A549 treated with Mapracorat at 1 μM for 4 hours (cell line): ENCODE results near the gene MAGEC3. TPM values are rescaled to one million over a fixed set of nuclear protein-coding genes. Genes with fewer than 3 reads are reported as not detected.

ENCODE experiments used
- total RNA-seq: library from RNA; stranded (reverse); fragments of 200-300 nt; extraction: Qiagen RNA extraction; gene quantifications from 5 replicates; pipeline ENCODE4 v1.2.3, GENCODE V29; 2022

Gene MAGEC3, protein sequence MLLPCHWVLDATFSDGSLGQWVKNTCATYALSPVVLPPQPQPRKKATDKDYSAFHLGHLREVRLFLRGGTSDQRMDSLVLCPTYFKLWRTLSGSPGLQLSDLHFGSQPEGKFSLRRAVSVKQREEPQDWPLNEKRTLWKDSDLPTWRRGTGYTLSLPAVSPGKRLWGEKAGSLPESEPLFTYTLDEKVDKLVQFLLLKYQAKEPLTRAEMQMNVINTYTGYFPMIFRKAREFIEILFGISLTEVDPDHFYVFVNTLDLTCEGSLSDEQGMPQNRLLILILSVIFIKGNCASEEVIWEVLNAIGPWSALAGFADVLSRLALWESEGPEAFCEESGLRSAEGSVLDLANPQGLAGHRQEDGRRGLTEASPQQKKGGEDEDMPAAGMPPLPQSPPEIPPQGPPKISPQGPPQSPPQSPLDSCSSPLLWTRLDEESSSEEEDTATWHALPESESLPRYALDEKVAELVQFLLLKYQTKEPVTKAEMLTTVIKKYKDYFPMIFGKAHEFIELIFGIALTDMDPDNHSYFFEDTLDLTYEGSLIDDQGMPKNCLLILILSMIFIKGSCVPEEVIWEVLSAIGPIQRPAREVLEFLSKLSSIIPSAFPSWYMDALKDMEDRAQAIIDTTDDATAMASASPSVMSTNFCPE
- total RNA-seq = not detected in 5 replicates

DNA sequence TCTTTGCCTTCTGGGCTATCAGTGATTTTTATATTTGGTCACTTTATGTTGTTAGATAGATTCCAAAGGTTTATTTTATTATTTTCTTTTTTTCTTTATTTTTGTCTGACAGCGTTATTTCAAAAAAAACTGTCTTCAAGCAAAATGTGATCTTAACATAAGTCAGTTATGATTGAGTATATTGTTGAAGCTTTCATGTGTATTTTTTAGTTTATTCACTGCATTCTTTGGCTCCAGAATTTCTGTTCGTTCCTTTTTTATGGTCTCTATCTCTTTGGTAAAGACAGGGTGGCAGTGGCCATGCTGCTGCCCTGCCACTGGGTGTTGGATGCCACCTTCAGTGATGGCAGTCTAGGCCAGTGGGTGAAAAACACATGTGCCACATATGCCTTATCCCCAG, at the start of gene MAGEC3:
TSS of gene MAGEC3 (plus strand) at position 301 of the 400 bp plus-strand sequence. CDS start at position 301, 0 bp downstream.

GRCh38 chrX:141903400-141904155, 65.5 kb downstream of the MAGEC3 start, which contains the start of gene MAGEC1:
MAGEC1 (plus strand) TSS chrX:141903894; CDS start chrX:141905073, 1,179 bp downstream.

Other genes starting within 250 kb of the MAGEC3 start
- 0.38 to 0.45 TPM in 2 of 5 replicates, not detected in the others for gene SPANXA2, start 248.6 kb upstream of the MAGEC3 start, total RNA-seq
- not detected in 5 replicates for gene SPANXD, start 139.6 kb upstream of the MAGEC3 start, total RNA-seq
- 0.05 to 0.10 TPM in 2 of 5 replicates, not detected in the others for gene MAGEC1, start 65.6 kb downstream of the MAGEC3 start, total RNA-seq